Measurements from ENCODE around the gene CTNND2.
A peak's percentile ranks its signal among the peaks of the same experiment; 100 is the strongest.
"Not testable (repeated sequence)": the region's sequence is repeated elsewhere in the genome, so short reads cannot be mapped to it uniquely, and the experiment has no call there.

CTNND2 gene

DNA sequence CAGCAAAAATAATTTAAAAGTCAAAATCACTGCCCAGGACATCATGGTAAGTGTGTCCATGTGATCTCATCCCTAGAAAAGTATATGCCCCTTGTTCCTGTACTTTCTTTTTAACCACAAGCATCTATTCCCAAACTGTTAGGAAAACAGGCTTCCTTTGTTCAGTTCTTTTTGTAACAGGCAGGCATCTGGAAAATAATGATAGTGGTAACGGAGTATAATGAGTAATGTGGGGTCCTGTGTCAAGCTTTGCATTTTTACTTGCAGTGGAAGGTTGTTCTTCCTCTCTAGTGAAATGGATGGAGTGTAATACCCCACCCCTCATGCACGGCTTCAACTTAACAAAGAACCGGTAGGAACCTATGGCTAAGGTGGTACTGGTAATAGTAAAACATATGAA is 532.1 kb downstream of the CTNND2 start:
- no peak for DNase-seq

DNA sequence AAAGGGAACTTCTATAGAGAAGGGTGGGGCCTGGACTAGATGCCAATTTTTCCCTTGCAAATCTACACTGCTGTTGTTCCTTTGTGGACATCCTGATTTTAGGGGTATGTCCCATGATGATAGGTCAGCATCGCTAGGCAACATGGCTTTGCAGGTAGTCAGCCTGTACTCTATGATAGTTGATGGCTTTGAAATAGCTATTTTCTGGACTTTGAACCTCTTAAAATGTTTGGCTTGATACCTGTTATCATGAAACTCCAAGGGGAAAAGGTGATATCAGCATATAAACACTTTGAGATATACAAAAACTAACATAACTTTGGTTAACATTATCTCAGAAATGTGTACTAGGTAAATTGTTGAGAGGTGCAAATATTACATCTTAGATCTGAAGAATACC is 533.2 kb downstream of the CTNND2 start:
- no peak for DNase-seq

- no peak for DNase-seq
Observed at GRCh38 chr5:11364531-11364930, 539.7 kb downstream of the CTNND2 start.

GRCh38 chr5:11363631-11364178 is 540.5 kb downstream of the CTNND2 start:
- no peak for DNase-seq

DNA sequence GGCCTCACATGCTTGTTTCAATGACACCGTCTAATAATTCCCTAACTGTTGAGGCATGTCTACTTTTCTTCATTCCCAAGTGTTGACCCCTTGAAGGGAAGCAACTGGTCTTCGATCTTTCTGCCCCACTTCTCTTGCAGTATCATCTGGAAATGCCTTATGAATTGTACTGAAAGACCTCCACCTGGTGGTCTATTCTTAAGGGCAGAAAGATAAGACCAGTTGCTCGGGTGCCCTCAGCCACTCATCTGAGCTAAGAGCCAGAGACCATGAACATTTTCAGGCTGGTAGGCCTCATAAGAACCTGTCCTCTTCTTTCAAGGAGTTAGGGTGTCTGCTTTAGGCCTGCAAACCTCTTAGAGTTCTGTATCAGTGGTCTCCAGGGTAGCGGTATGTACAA is 542.5 kb downstream of the CTNND2 start:
- peak in 1 of 3 experiments; percentile 34 for DNase-seq

DNA sequence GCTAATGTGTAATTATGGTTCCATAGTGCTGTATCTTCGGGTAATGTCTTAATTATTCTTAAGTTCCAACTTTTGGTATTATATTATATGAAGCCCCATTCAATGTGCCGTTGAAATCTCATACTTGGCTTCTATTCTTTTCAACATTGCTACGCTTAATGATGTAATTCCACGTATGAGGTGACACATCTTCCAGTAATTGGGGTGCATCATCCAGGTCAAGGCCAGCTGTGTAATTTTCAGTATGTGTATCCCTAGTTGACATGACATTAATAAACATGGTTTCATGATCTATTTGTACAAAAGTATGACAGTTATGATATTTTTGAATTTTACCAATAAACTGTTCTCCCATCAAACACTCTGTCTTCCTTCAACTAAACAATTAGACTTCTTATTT is 546.3 kb downstream of the CTNND2 start:
- DNase-seq = no peak

GRCh38 chr5:11355491-11355890 is 548.8 kb downstream of the CTNND2 start:
- no peak for DNase-seq

GRCh38 chr5:11346336-11346735 is 557.9 kb downstream of the CTNND2 start:
- DNase-seq = no peak

- DNase-seq = no peak
Observed at GRCh38 chr5:11335881-11336760, 568.1 kb downstream of the CTNND2 start.

DNA sequence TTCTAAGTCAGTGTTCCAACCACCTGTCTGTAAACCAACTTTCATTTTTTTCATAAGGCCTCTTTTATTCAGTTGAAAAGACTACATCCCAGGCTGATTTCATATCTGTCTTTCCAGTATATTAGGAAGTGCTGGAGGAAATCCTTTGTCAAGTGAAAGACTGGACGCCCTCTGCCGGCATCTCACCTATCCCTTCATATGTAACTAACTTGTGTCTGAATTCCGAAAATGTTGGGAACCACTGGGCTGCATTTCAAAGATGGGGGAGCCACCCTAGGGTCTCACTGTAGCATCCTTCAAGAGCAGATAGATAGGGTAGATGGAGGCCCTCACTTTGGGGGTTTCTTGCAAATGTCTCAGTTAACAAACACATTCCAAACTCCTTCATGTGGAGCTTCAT is 569.8 kb downstream of the CTNND2 start:
- peak in 1 of 3 experiments; percentile 11 for DNase-seq

DNA sequence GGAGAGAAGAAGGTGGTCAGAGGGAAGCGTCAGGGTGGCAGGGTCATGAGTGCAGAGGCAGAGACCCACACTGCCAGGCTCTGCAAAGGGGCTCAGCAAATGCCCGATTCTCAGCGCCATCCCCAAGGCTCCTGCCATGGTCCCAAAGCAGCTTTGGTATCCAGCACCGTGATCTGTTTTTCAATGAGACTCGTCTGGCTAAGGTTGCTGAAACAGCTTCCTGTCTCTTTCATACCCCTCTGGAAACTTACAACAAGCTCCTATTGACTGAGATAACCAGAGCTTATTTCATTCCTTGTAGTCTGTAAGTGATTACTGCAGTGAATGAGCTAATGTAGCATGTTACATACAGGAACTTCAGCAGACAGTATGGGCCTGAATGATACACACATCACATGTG is 574.6 kb downstream of the CTNND2 start:
- DNase-seq = no peak

DNA sequence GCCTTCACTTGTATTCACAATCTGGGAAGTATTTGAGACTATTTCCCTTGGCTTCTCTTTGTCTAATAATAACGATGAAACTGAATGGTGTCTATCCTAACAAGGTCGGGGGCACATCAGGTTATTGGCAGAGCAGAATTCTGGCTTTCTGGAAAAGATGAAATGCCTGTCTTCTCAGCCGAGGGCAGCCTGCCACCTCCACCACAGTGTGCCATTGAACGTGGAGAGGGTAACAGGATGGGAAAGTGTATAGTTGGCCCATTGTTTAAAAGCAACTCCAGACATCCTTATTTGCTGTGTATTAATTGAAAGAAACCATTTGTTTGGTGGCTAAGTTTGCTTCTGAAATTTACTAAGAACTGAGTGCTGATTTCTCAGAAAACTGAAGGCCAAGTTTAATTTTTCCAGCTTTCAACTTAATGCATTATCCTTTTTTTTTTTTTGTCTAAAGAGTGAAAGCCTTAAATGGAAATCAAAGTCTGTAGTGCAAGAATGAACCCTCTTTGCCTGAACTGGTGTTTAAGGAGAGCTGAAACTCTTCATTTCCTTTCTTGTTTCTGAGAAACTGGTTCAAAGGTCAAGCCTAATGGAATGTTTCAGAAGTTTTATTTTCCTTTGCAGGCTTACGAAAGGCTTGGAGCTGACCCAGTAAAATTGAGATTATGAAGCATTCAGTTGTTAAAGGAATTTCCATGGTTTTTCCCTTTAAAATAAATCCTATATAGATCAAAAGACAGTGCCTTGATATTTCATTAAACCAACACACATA is 579.5 kb downstream of the CTNND2 start:
- DNase-seq = no peak

DNA sequence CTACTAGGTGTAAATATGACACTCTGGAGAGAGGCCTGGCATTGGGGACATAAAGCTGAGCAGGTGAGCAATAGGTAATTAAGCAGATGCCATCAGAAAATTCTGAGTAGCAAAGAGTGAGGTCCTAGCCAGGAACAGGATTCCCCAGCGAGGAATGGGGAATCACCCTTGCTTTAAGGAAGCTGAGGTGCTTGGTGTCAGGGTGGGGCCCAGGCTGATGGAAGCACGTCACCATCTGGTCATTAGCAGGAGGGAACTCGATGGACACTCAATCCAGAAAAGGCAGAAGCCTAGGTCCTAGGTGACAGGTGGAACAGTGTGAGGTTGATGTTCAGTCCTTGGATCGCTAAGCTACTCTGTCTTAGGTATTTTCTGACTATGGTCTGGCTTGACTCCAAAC is 580.5 kb downstream of the CTNND2 start:
- DNase-seq = no peak

DNA sequence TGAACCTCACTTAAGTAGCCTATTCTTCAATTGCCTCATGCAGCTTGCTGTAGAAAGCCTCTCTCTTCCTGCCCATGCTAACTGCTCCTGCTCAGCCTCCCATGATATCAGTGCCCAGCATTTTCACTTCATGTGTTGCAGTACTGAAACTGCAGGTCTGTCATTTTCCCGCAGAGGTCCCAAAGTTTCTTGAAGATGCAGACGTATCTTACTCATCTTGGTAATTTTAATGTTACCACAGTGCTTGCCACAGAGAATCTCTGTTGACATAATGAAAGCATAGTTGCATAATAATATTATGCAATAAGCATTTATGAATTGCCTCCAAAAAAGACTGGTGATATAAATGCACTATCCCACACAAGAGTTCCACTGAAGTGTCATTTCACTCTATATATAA is 582.1 kb downstream of the CTNND2 start:
- no peak for DNase-seq

GRCh38 chr5:11319836-11320580 is 584.2 kb downstream of the CTNND2 start:
- no peak for DNase-seq

GRCh38 chr5:11313694-11314093 is 590.6 kb downstream of the CTNND2 start:
- not testable (repeated sequence) for DNase-seq

- no peak for DNase-seq
Observed at GRCh38 chr5:11311731-11312130, 592.5 kb downstream of the CTNND2 start.

- no peak for DNase-seq
Observed at GRCh38 chr5:11311272-11311671, 593.0 kb downstream of the CTNND2 start.

DNA sequence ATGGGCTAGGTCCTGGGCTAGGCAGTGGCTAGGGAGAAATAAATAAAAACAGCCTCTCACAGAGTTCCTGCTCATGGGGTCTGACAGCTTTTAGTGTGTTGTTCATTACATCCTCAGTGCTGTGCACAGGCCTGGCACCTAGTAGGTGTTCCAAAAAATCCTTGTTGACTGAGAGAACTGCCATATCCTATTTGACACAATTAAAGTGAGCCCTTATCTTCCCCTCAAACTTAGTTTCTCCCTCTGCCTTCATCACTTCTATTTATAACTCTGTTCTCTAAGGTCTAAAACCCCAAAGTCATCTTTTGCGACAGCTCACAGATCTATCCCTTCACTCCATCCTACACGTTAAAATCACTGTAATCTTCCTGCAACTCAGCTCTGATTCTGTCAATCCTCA is 594.1 kb downstream of the CTNND2 start:
- DNase-seq = no peak

GRCh38 chr5:11306365-11306764 is 597.9 kb downstream of the CTNND2 start:
- DNase-seq = no peak

- peak; percentile 22 to 76 (median 73) for DNase-seq
Observed at GRCh38 chr5:11305245-11305644, 599.0 kb downstream of the CTNND2 start.

DNA sequence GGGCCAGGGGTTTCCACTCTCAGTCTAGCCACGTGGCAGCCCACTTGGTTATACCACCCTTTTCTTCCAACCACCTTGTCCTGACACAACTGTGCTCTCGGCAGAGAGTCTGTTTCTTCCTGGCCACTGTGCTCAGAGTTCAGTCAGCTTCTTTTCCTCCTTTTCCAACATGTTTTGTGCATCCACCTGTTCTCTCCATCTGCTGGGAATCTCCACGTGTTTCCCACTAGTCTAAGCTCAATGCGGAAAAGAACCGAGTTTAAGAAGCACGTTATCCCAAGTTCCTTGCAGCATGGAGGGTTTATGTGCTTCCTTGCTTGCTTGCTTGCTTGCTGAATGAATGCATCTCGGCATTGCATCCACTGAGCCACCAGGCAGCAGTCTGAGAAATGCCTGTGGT is 599.6 kb downstream of the CTNND2 start:
- no peak for DNase-seq

DNA sequence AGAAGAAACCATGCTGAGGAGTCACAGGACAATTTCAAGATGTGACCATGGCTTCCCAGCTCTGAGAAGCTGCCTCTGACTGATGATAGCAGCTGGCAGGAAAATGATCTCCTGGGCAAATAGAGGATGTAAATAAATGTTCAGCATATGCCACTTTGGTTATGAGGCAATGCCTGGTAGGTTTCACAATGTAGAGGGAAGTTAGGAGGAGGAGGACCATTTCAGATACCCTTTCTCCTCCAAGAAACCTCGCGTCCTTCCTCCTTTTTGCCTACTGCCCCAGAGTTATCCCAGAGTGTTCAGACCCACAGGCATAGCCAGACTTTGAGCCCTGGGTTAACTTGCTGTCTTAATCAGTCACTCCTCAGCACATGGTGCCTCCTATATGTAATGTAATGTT is 601.6 kb downstream of the CTNND2 start:
- peak in 1 of 3 experiments; percentile 34 for DNase-seq
